DOHH2 (cell line): ENCODE results near the gene SRM.

ENCODE experiments used
- H3F3A ChIP-seq: fragments of 200-600 bp; sonication (generic), shearing (Covaris generic); 2 replicates; pipeline ENCODE4 v1.6.0; 2016; ENCODE audit warnings: antibody characterized with exemption, mild to moderate bottlenecking; ENCODE audit not compliant: control insufficient read depth, insufficient read depth
- H3K27ac ChIP-seq: fragments of 200-600 bp; sonication (generic); 2 replicates; pipeline ENCODE4 v1.5.1; 2014; ENCODE audit warnings: low read depth, mild to moderate bottlenecking, low read length, moderate library complexity
- H3K27me3 ChIP-seq: fragments of 200-600 bp; sonication (generic); 2 replicates; pipeline ENCODE4 v1.6.1; 2014; ENCODE audit warnings: mild to moderate bottlenecking, low read length, mixed read lengths; ENCODE audit not compliant: control insufficient read depth
- H3K36me3 ChIP-seq: fragments of 200-600 bp; sonication (generic); 2 replicates; pipeline ENCODE4 v1.6.1; 2014; ENCODE audit warnings: mild to moderate bottlenecking, low read length, moderate library complexity, mixed read lengths; ENCODE audit not compliant: control insufficient read depth
- H3K4me1 ChIP-seq: fragments of 200-600 bp; sonication (generic); 2 replicates; pipeline ENCODE4 v1.6.1; 2014; ENCODE audit warnings: mild to moderate bottlenecking, low read length, mixed read lengths; ENCODE audit not compliant: control insufficient read depth
- H3K4me2 ChIP-seq: fragments of 200-600 bp; sonication (generic); 2 replicates; pipeline ENCODE4 v1.6.0; 2014; ENCODE audit warnings: mild to moderate bottlenecking, low read length, moderate library complexity
- H3K4me3 ChIP-seq: fragments of 200-600 bp; sonication (generic); 2 replicates; pipeline ENCODE4 v1.5.1; 2014; ENCODE audit warnings: mild to moderate bottlenecking, low read length, mixed read lengths
- H3K79me2 ChIP-seq: fragments of 200-600 bp; sonication (generic); 2 replicates; pipeline ENCODE4 v1.6.1; 2014; ENCODE audit warnings: mild to moderate bottlenecking, low read length, mixed read lengths; ENCODE audit not compliant: control insufficient read depth
- H3K9me2 ChIP-seq: fragments of 200-600 bp; sonication (generic); replicated peaks from 2 replicates; pipeline ENCODE4 v1.6.1; 2014; ENCODE audit warnings: mild to moderate bottlenecking, low read length, mixed read lengths; ENCODE audit not compliant: control insufficient read depth
- H3K9me3 ChIP-seq: fragments of 200-600 bp; sonication (generic); 2 replicates; pipeline ENCODE4 v1.6.1; 2014; ENCODE audit warnings: antibody characterized with exemption, low read length, mixed read lengths; ENCODE audit not compliant: control insufficient read depth, insufficient read depth
- H4K20me1 ChIP-seq: fragments of 200-600 bp; sonication (generic); 2 replicates; pipeline ENCODE4 v1.6.0; 2014; ENCODE audit warnings: low read depth, mild to moderate bottlenecking, antibody characterized with exemption, low read length, moderate library complexity; ENCODE audit not compliant: control insufficient read depth, insufficient read depth
- EZH2phosphoT487 ChIP-seq: fragments of 200-600 bp; sonication (generic); IDR thresholded peaks from 2 replicates; pipeline ENCODE4 v1.6.1; 2017; ENCODE audit warnings: borderline replicate concordance, mild to moderate bottlenecking, antibody characterized with exemption, low read length, moderate library complexity, mixed read lengths
- TF ChIP-seq, protein P1 (sequence below): fragments of 200-600 bp; sonication (generic); IDR thresholded peaks from one replicate; pipeline ENCODE4 v1.5.1; 2014; ENCODE audit warnings: antibody characterized with exemption, mild to moderate bottlenecking, low read depth, low read length; ENCODE audit not compliant: poor library complexity, severe bottlenecking

The SRM gene

DNA sequence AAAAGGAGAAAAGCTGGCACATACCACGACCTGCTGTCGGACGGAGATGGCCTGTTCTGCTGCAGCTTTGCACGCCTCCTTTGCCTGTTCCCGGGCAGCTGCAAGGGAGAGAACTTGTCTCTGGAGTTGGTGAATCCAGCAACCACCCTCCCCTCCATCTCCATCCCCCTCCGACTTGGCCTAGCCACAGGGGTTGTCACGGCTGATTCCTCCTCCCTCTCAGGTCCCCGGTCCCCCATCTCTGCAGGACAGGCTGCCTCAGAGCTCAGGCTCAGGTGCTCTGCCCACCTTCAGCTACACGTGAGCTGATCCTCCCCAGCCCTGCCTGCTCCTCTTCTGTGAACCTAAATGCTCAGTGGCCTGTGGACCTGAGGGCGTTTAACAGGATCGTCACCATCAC is 11.1 kb upstream of the SRM start:
- no peaks in the 10 kb centered on the region for H4K20me1 ChIP-seq
- H3K27me3 ChIP-seq = no peaks in the 10 kb centered on the region
- peaks cover 90% of the 10 kb centered on the region for H3K36me3 ChIP-seq
- H3K4me3 ChIP-seq = no peak overlapping the region
- H3K79me2 ChIP-seq = no peaks in the 10 kb centered on the region
- no peaks in the 10 kb centered on the region for H3K9me2 ChIP-seq
- TF ChIP-seq, protein P1, sequence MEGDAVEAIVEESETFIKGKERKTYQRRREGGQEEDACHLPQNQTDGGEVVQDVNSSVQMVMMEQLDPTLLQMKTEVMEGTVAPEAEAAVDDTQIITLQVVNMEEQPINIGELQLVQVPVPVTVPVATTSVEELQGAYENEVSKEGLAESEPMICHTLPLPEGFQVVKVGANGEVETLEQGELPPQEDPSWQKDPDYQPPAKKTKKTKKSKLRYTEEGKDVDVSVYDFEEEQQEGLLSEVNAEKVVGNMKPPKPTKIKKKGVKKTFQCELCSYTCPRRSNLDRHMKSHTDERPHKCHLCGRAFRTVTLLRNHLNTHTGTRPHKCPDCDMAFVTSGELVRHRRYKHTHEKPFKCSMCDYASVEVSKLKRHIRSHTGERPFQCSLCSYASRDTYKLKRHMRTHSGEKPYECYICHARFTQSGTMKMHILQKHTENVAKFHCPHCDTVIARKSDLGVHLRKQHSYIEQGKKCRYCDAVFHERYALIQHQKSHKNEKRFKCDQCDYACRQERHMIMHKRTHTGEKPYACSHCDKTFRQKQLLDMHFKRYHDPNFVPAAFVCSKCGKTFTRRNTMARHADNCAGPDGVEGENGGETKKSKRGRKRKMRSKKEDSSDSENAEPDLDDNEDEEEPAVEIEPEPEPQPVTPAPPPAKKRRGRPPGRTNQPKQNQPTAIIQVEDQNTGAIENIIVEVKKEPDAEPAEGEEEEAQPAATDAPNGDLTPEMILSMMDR = no peak
- no peak for TF ChIP-seq EZH2phosphoT487
- H3K4me1 ChIP-seq = peaks cover 28% of the 10 kb centered on the region
- H3K27ac ChIP-seq = no peak overlapping the region
- H3K9me3 ChIP-seq = no peaks in the 10 kb centered on the region
- peaks cover 10% of the 10 kb centered on the region; the same call in 1 of the 2 replicates for H3F3A ChIP-seq
- H3K4me2 ChIP-seq = no peak overlapping the region

DNA sequence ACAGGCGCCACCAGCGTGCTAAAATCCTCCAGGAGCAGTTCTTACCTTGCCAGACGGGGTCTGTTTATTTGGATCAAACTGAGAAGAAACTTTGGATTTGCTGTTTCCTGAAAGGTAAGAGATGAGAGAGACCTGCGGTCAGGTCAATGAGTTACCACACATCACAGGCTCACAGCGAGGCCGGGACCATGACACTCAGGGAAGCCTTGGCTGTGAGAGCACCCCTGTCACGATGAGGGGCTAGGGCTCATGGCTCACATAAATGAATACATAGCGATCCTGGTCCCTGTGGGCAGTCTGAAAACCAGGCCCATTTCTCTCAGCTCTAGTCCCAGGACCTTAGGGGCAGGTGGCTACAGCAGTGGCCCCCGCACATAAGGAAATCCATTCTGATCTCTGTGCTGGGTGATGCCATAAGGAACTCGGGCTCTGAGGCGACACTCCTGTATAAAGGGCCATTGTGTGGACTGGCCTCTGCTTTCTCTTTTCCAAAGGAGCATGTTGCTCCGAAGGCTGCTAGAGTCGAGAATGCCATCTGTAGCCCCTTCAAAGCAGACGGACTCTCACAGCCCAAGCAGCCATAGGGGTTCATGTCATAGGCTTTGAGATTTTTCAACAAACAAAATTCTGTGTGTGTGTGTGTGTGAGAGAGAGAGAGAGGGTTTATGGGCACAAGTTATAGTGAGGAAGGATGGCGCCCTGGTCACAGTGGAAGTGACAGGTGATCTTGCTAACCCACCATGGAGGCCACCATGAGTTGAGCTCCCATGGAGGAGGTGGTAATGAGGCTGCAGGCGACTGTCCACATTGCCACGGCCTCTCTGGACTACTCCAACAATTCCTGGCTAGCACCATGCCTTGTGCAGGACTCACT is 9.0 kb upstream of the SRM start:
- no peak for TF ChIP-seq EZH2phosphoT487
- TF ChIP-seq, protein P1 = no peak
- no peak overlapping the region for H3K4me3 ChIP-seq

DNA sequence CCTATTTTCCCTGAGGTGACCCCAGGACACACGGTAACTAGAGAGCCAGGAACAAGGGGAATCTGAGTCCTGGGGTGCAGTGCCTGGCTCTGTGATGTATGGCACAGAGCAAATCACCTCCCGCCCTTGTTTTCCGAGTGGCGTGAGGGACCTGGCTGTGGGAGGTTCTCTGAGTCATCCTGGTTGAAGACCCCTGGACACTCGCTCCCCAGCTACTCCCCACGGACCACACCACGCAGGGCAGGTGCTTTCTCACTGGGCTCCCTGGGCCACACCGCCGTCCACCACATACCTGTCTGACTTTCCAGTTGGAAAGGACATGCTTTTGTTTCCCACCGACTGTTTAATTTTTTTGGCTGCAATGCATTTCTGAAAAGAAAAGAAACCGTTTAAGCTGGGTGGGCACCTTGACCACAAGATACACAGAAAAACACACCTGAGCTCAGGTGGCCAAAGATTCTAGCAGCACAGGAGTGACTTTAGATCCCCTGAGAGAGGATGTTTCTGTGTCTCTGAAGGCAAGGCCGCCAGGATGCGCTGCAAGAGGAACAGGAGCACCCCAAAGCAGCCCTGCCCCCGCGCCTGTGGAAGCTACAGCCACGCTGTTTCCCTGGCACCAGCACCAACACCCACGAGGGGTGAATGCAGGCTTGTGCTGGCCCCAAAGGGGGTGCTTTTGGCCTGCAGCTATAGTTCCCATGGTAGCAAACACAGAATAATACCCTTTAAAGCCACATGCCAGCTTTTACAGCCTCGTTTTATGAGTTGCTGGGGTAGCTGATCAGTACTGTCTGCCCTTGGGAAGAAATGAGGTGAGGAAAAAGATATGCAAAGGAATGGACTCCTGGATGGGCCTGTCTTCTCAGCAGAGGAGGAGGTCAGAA is 8.1 kb upstream of the SRM start:
- no peak overlapping the region for H3K4me2 ChIP-seq
- no peak overlapping the region for H3K27ac ChIP-seq
- peaks cover 86% of the 10 kb centered on the region for H3K36me3 ChIP-seq
- peaks cover 24% of the 10 kb centered on the region for H3F3A ChIP-seq
- no peak overlapping the region for H3K4me3 ChIP-seq
- peaks cover 3% of the 10 kb centered on the region for H3K79me2 ChIP-seq
- H3K4me1 ChIP-seq = peaks cover 18% of the 10 kb centered on the region
- no peaks in the 10 kb centered on the region for H3K9me2 ChIP-seq
- TF ChIP-seq, protein P1 = no peak
- TF ChIP-seq EZH2phosphoT487 = no peak
- H3K9me3 ChIP-seq = no peaks in the 10 kb centered on the region
- no peaks in the 10 kb centered on the region for H4K20me1 ChIP-seq
- no peaks in the 10 kb centered on the region for H3K27me3 ChIP-seq

More for the DNA sequence above, 9.0 kb upstream of the SRM start:
- Histone ChIP-seq H3K79me2 (no peaks in the 10 kb centered on the region), H3K9me2 (no peaks in the 10 kb centered on the region), H4K20me1 (no peaks in the 10 kb centered on the region), H3F3A (peaks cover 19% of the 10 kb centered on the region), H3K36me3 (peaks cover 86% of the 10 kb centered on the region), H3K4me1 (peaks cover 24% of the 10 kb centered on the region), H3K27me3 (no peaks in the 10 kb centered on the region), H3K27ac (no peak overlapping the region), H3K9me3 (no peaks in the 10 kb centered on the region), H3K4me2 (no peak overlapping the region)
